DND-41 (cell line): ENCODE measurements around the gene FCRLA.
A peak's percentile ranks its signal among the peaks of the same experiment; 100 is the strongest.

Source experiments
- ATAC-seq: fragments of 200-7000 bp; cut with Tn5 transposase; 3 replicates; pipeline ENCODE4 v1.9.1; 2021; ENCODE audit warnings: low read depth; ENCODE audit not compliant: insufficient read depth
- DNase-seq: peaks from one replicate; pipeline ENCODE4 v3.0.0-alpha.2; 2020
- H2AFZ ChIP-seq: 2 replicates; pipeline ENCODE4 v1.6.0; 2012; ENCODE audit warnings: low read depth, low read length
- H3K27ac ChIP-seq: 2 replicates; pipeline ENCODE4 v1.5.1; 2012; ENCODE audit warnings: low read length, inconsistent platforms
- H3K27me3 ChIP-seq: fragments of 200-600 bp; sonication (generic); 2 replicates; pipeline ENCODE4 v1.6.0; 2012; ENCODE audit warnings: low read length, mild to moderate bottlenecking, inconsistent platforms; ENCODE audit not compliant: insufficient read depth, poor library complexity
- H3K36me3 ChIP-seq: 2 replicates; pipeline ENCODE4 v1.5.1; 2012; ENCODE audit warnings: low read length, inconsistent platforms; ENCODE audit not compliant: insufficient read depth
- H3K4me1 ChIP-seq: 2 replicates; pipeline ENCODE4 v1.5.1; 2012; ENCODE audit warnings: mild to moderate bottlenecking, low read length; ENCODE audit not compliant: insufficient read depth
- H3K4me2 ChIP-seq: 2 replicates; pipeline ENCODE4 v1.6.0; 2012; ENCODE audit warnings: mild to moderate bottlenecking, moderate library complexity, low read length, inconsistent platforms; ENCODE audit not compliant: insufficient read depth
- H3K4me3 ChIP-seq, 2 experiments: fragments of 200-600 bp in 1 of 2; shearing (Covaris generic) in 1 of 2; 2 replicates each; pipeline ENCODE4 v1.5.1; 2012 to 2016; ENCODE audit warnings: inconsistent platforms in 2 of 2, low read length in 2 of 2, mild to moderate bottlenecking in 2 of 2, low read depth in 1 of 2, moderate library complexity in 1 of 2
- H3K79me2 ChIP-seq: 2 replicates; pipeline ENCODE4 v1.6.0; 2012; ENCODE audit warnings: low read length, inconsistent platforms; ENCODE audit not compliant: insufficient read depth
- H3K9ac ChIP-seq: 2 replicates; pipeline ENCODE4 v1.6.0; 2012; ENCODE audit warnings: low read depth, mild to moderate bottlenecking, inconsistent platforms, low read length, moderate library complexity
- H3K9me3 ChIP-seq: 2 replicates; pipeline ENCODE4 v1.5.1; 2012; ENCODE audit warnings: low read length, moderate library complexity, mild to moderate bottlenecking, inconsistent platforms; ENCODE audit not compliant: insufficient read depth, severe bottlenecking
- H4K20me1 ChIP-seq: 2 replicates; pipeline ENCODE4 v1.6.0; 2012; ENCODE audit warnings: low read length; ENCODE audit not compliant: insufficient read depth
- EZH2 ChIP-seq: IDR thresholded peaks from 3 replicates; pipeline ENCODE4 v1.6.1; 2012; ENCODE audit warnings: borderline replicate concordance, low read depth, mild to moderate bottlenecking, moderate library complexity, low read length, inconsistent platforms; ENCODE audit not compliant: severe bottlenecking
- TF ChIP-seq, protein P1 (sequence below): IDR thresholded peaks from 2 replicates; pipeline ENCODE4 v1.5.1; 2012; ENCODE audit warnings: borderline replicate concordance, low read length, moderate library complexity, mild to moderate bottlenecking; ENCODE audit not compliant: poor library complexity, severe bottlenecking; ENCODE audit errors: extremely low read depth

Gene FCRLA

DNA sequence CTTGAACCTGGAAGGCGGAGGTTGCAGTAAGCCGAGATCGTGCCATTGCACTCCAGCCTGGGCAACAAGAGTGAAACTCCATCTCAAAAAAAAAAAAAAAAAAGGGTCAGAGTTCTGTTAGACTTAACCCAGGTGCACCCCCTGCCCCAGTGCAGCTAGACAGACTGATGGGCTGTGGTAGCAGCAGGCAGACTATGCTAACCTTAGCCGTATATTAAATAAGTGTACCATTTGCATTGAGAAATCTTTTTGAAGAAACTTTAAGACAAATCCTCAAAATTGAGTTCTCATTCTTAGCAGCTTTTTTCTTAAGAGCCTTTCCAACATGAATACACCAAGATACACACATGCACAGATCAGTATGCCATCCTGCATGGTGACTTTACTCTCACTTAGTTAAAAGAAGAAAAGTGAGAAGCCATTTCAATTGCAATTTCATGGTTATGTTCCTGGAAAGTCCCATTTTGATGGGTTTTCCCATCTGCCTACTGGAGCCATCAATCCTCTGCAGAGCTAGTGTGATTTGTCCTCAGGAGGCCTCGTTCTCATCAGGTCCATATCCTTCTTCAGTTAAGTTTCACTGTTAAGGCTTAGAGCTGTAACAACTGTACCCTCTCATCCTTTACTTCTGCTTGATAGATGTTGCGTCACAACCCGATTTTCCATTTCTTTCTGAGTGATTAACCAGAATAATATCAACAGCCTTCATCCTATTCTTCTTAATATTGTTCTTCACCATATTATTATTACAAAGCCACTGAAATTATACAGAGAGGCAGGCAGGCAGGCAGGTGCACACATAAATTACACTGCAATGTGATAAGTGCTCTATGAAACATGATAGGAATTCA is 21.6 kb downstream of the FCRLA start:
- Histone ChIP-seq H3K9ac (no peak overlapping the region), H3K27ac (no peak overlapping the region), H4K20me1 (no peaks in the 10 kb centered on the region), H3K9me3 (no peaks in the 10 kb centered on the region), H3K27me3 (peaks cover 63% of the 10 kb centered on the region), H3K4me1 (peaks cover 31% of the 10 kb centered on the region), H2AFZ (no peak overlapping the region), H3K4me2 (no peak overlapping the region), H3K4me3 (no peak overlapping the region), H3K79me2 (no peaks in the 10 kb centered on the region), H3K36me3 (no peaks in the 10 kb centered on the region)
- DNase-seq (no peak), ATAC-seq (no peak)
- peak; percentile 24 for TF ChIP-seq EZH2
- TF ChIP-seq, protein P1, sequence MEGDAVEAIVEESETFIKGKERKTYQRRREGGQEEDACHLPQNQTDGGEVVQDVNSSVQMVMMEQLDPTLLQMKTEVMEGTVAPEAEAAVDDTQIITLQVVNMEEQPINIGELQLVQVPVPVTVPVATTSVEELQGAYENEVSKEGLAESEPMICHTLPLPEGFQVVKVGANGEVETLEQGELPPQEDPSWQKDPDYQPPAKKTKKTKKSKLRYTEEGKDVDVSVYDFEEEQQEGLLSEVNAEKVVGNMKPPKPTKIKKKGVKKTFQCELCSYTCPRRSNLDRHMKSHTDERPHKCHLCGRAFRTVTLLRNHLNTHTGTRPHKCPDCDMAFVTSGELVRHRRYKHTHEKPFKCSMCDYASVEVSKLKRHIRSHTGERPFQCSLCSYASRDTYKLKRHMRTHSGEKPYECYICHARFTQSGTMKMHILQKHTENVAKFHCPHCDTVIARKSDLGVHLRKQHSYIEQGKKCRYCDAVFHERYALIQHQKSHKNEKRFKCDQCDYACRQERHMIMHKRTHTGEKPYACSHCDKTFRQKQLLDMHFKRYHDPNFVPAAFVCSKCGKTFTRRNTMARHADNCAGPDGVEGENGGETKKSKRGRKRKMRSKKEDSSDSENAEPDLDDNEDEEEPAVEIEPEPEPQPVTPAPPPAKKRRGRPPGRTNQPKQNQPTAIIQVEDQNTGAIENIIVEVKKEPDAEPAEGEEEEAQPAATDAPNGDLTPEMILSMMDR, result no peak

DNA sequence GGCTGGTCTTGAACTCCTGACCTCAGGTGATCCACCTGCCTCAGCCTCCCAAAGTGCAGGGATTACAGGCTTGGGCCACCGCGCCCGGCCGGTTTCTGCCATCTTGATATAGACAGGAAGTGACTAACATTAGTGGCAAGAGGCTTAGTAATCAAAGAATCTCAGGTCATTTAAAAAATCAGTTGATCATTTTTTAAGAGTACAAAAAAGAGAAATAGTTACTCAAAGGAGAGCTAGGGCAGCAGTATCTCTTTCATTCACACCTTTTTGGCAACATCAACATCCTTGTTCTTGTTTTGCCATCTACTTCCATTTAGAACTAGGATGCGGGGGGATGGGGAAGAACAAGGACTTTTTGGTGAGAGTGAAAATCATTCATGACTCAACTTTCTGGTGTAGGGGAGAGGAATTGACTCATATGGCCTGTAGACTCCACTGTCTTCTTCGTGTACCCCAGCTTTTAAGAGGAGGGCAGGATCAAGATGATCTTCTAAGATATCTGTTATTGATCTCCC is 23.1 kb downstream of the FCRLA start:
- TF ChIP-seq, protein P1, result no peak
- no peak for TF ChIP-seq EZH2
- Histone ChIP-seq H3K4me2 (no peak overlapping the region), H3K27ac (no peak overlapping the region), H3K4me3 (no peak overlapping the region), H3K36me3 (no peaks in the 10 kb centered on the region), H3K27me3 (peaks cover 59% of the 10 kb centered on the region), H4K20me1 (no peaks in the 10 kb centered on the region), H3K79me2 (no peaks in the 10 kb centered on the region), H3K9me3 (no peaks in the 10 kb centered on the region), H3K9ac (no peak overlapping the region), H2AFZ (no peak overlapping the region), H3K4me1 (peaks cover 31% of the 10 kb centered on the region)
- DNase-seq, result no peak
- no peak for ATAC-seq

DNA sequence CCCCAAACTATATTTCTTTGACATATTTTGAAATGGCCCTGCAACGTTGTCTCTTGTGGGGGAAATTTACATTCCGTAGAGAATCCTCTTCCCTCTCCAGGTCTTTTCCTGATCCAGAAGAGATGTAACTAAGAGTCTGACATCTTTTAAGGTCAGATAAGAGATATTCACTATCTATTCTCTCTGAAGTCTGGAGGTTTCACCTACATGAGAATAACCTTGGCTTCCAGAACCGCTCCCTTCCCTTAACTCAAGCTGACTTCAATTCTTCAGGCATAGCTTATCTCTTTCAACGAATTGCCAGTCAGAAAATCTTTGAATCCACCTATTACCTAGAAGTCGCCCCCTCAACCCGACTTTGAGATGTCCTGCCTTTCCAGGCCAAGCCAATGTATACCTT is 24.2 kb downstream of the FCRLA start:
- DNase-seq (no peak), ATAC-seq (no peak)
- no peak overlapping the region for H3K4me2 ChIP-seq
- no peak overlapping the region for H2AFZ ChIP-seq
- no peaks in the 10 kb centered on the region for H3K36me3 ChIP-seq
- H3K4me3 ChIP-seq, result no peak overlapping the region
- peaks cover 24% of the 10 kb centered on the region for H3K4me1 ChIP-seq
- H3K27me3 ChIP-seq, result peaks cover 59% of the 10 kb centered on the region
- H3K79me2 ChIP-seq, result no peaks in the 10 kb centered on the region
- H3K9me3 ChIP-seq, result no peaks in the 10 kb centered on the region
- no peak for TF ChIP-seq EZH2
- TF ChIP-seq, protein P1, result no peak
- no peak overlapping the region for H3K27ac ChIP-seq
- no peaks in the 10 kb centered on the region for H4K20me1 ChIP-seq
- H3K9ac ChIP-seq, result no peak overlapping the region
